ENCODE measurements around the gene HMGB3.
"Not testable (repeated sequence)": the region's sequence is repeated elsewhere in the genome, so short reads cannot be mapped to it uniquely, and the experiment has no call there.

Gene HMGB3

GRCh38 chrX:150977411-150978162 lies 5.5 kb upstream of the HMGB3 start:
- no peak for DNase-seq

GRCh38 chrX:150980186-150980585 lies 2.9 kb upstream of the HMGB3 start:
- DNase-seq, result no peak

DNA sequence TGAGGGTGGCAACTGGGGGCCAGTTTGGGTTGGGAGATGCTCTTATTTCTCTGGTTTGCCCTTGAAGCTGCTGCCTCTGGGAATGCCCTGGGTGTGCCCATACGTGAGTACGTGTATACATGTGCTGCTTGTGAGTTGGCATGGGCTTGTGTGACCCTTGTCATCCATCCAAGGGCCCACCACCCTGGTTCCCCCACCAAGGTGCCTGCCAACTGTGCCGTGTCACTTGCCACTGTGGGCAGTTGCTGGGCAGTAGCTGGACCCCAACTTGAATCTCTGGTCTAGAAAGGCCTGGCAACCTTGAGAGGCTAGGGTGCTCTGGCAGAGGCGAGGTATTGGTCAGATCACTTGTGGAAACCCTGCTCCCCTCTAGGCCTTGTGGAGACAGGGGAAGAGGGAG lies 2.4 kb upstream of the HMGB3 start:
- DNase-seq, result no peak

DNA sequence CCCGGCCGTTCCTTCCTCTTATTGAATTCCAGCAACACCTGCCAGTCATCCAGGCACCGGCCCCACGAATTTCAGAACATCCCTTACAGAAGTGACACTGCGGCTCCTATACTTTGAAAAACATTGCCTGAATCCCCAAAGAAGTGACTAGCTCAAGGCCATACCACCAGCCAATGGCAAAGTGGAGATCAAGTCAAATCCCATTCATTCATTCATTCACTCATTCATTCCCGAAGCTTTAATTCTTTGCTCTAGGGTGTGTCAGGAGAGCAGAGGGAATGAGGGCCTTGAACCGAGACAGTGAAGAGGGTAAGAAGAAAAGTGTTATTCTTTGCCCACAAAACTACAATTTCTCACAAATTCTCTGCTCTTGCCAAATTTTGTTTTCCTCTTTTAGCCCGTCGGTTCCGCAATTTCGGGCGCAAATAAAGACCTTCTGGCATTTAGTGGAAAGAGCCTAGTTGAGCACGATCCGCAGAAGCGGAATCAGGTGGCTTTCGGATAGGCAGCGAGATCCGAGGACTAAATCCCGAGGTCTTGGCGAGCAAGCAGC lies 824 bp upstream of the HMGB3 start:
- no peak for DNase-seq

- DNase-seq, result no peak
Measured at GRCh38 chrX:150983521-150984168, 510 bp downstream of the HMGB3 start.

- DNase-seq, result no peak
Measured at GRCh38 chrX:150984169-150984824, 1.2 kb downstream of the HMGB3 start.

GRCh38 chrX:150987687-150988086 lies 4.6 kb downstream of the HMGB3 start:
- DNase-seq, result not testable (repeated sequence)

GRCh38 chrX:150989420-150989819 lies 6.3 kb downstream of the HMGB3 start:
- no peak for DNase-seq

- no peak for DNase-seq
Measured at GRCh38 chrX:150990910-150991309, 7.8 kb downstream of the HMGB3 start.

DNA sequence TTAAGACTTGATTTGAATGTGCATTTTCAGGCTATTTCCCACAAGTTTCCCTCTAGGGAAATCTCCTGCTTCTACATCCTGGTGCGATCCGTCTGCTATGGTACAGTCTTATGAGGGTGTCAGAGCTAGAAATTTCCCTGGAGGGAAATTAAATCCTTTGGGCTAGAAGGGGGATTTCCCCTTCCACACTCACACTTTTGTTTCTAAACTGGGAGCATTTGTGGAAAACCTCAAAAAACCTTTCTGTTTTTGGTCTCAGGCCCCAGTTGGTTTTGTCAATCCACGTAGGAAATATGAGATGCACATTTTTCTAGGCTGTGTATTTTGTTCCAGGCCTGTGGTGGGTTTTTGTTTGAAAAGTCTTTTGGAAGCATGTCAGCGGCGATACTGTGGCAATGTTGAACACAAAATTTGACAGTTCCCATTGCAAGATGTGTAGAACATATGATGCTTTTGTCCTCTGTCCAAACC lies 17.8 kb downstream of the HMGB3 start:
- DNase-seq, result no peak

- no peak for DNase-seq
Measured at GRCh38 chrX:151004085-151004484, 20.9 kb downstream of the HMGB3 start.

- DNase-seq, result no peak
Measured at GRCh38 chrX:151006410-151007109, 23.4 kb downstream of the HMGB3 start.

- DNase-seq, result no peak
Measured at GRCh38 chrX:151009582-151009981, 26.4 kb downstream of the HMGB3 start.

DNA sequence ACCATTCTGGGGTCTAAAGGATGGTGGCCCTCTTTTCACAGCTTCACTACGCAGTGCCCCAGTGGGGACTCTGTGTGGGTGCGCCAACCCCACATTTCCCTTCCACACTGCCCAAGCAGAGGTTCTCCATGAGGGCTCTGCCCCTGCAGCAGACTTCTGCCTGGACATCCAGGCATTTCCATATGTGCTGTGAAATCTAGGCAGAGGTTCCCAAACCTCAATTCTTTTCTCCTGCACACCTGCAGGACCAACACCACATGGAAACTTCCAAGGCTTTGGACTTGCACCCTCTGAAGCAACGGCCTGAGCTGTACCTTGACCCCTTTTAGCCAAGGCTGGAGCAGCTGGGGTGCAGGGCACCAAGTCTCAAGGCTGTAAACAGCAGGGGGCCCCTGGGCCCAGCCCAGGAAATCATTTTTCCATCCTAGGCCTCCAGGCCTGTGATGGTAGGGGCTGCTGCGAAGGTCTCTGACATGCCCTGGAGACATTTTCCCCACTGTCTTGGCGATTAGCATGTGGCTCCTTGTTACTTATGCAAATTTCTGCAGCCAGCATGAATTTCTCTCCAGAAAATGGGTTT lies 30.1 kb downstream of the HMGB3 start:
- DNase-seq, result no peak

- no peak for DNase-seq
Measured at GRCh38 chrX:151015684-151016083, 32.5 kb downstream of the HMGB3 start.

DNA sequence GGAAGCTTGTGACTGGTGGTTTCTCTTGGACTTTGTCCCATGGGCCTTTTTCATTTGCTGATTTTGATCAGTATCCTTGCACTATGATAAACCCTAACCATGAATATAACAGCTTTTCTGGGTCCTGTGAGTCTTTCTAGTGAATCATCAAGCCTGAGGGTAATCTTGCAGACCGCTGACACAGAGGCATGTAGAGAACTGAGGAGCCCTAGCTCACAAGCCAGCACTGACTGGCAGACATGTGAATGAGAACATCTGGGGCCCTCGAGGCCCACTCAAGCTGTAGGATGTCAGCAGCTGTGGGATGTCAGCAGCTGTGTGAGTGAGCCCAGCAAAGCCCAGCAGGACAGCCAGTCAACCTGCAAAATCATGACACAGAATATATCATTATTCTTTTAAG lies 36.7 kb downstream of the HMGB3 start:
- DNase-seq, result no peak

GRCh38 chrX:151030845-151031244 lies 47.7 kb downstream of the HMGB3 start:
- no peak for DNase-seq

DNA sequence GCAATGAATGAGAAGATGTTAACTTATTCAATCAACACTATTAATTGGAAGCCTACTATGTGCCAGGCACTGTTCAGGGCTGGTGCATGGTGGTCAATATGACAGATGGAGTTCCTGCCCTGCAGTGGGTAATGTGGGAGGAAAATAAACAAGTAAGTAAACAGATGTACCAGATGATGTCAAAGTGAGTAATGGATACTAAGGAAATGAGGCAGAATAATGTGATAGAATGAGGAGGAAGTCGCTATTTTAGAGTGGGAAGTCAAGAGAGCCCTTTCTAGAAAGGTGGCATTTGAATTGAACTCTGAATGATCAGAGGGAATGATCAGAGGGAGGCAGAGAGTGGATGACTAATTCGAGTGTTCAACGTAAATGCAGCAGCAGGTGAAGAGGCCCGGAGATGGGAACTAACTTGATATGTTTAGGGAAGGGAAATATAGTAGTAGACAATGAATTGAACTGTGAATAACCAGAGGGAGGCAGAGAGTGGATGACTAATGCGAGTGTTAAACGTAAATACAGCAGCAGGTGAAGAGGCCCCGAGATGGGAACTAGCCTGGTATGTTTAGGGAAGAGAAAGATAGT lies 48.3 kb downstream of the HMGB3 start:
- DNase-seq, result no peak

DNA sequence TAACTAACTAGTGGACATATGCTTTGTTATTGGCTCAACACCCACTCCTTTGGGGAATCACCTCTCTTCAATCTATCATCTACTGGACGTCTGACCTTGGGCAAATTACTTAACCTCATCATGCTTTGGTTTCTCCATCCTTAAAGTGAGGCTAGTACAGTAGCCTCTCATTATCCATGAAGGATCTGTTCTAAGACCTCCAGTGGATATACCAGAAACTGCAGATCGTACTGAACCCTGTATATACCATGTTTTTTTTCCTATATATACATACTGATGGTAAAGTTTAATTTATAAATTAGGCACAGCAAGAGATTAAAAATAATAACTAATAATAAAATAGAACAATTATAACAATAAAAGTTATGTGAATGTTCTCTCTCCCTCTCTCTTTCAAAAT lies 56.2 kb downstream of the HMGB3 start:
- DNase-seq, result no peak
